ENCODE results near the gene LDLRAD3. TPM values are rescaled to one million over a fixed set of nuclear protein-coding genes. Genes with fewer than 3 reads are reported as not detected.

Gene LDLRAD3
- total and polyA plus RNA-seq, 3 donors from 2014 or later: 7.1 to 14.6 (median 12.0) TPM

GRCh38 chr11:35995681-35996271 is 51.9 kb downstream of the LDLRAD3 start:
- no peak overlapping the region for H3K27ac ChIP-seq
- intact Hi-C loops (cut with DNase I; ENCODE audit: low total_unique reads): no loop called here
- WGBS, 2 donors: 54 to 67% methylated on average over 5 of the region's 5 CpGs
- TF ChIP-seq, protein P1, sequence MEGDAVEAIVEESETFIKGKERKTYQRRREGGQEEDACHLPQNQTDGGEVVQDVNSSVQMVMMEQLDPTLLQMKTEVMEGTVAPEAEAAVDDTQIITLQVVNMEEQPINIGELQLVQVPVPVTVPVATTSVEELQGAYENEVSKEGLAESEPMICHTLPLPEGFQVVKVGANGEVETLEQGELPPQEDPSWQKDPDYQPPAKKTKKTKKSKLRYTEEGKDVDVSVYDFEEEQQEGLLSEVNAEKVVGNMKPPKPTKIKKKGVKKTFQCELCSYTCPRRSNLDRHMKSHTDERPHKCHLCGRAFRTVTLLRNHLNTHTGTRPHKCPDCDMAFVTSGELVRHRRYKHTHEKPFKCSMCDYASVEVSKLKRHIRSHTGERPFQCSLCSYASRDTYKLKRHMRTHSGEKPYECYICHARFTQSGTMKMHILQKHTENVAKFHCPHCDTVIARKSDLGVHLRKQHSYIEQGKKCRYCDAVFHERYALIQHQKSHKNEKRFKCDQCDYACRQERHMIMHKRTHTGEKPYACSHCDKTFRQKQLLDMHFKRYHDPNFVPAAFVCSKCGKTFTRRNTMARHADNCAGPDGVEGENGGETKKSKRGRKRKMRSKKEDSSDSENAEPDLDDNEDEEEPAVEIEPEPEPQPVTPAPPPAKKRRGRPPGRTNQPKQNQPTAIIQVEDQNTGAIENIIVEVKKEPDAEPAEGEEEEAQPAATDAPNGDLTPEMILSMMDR (IDR thresholded peaks at IDR 0.05): no peak
- no peak for TF ChIP-seq POLR2A (IDR thresholded peaks at IDR 0.05)
- no peaks in the 10 kb centered on the region for H3K9me3 ChIP-seq
- no peaks in the 10 kb centered on the region for H3K4me1 ChIP-seq
- no peaks in the 10 kb centered on the region for H3K27me3 ChIP-seq
- no peak overlapping the region for H3K4me3 ChIP-seq
- H3K36me3 ChIP-seq (ENCODE audit: low read depth, missing control alignments): no peaks in the 10 kb centered on the region
- no peak for DNase-seq

DNA sequence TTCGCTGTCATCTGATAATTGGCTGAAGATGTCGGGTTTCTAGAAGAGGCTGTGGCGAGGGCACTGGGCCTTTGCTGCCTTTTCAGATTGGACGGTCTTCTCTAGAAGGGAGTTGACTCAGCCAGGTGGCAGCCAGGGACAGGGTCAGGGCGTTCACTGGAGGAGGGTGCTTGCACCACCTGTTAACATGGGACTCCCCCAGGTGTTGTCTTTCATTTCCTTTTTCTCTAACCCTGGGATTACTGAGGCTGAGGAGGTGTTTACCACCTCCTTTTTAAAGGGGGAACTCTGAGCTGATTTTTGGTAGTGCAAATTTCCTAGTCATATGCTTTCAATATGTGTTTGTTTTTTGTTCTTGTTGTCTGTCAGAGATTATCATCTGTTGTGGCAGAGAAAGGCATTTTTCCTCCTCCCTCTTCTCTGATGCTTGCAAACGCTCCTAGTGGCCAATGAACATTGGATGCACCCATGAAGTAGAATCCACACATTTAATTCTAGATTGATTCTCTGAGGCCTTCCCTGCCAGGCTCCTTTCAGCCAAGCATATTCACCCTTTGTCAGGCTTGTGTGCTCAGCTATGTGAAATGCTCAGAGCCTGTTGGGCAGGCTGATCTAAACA is 54.1 kb downstream of the LDLRAD3 start:
- Histone ChIP-seq H3K9me3 (no peaks in the 10 kb centered on the region), H3K4me3 (no peak overlapping the region), H3K27ac (no peak overlapping the region), H3K27me3 (no peaks in the 10 kb centered on the region), H3K4me1 (no peaks in the 10 kb centered on the region), H3K36me3 (ENCODE audit: low read depth, missing control alignments) (no peaks in the 10 kb centered on the region)
- TF ChIP-seq, protein P1 (IDR thresholded peaks at IDR 0.05): no peak
- no peak for TF ChIP-seq POLR2A (IDR thresholded peaks at IDR 0.05)
- 77 to 88% methylated on average over 6 of the region's 6 CpGs for WGBS, 2 donors
- DNase-seq: no peak
- intact Hi-C loops (cut with DNase I; ENCODE audit: low total_unique reads): no loop called here

DNA sequence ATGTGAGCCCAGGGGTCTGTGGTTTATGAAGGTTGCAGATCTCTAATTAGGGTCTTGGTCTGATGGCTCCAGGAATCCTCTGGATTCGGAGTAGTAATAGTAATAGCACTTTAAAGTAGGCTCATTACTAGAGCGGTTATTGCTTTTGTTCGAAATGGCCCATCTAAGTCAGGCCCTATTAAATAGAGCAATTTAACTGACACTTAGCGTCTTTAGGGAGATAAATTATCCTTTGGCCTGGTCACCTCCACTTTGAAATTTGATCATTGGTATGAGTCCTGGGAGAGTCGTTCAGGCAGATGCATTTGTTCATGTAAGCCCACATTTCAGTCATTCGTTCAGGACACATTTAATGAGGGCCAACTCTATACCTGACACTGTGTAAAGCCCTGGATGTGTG is 54.8 kb downstream of the LDLRAD3 start:
- intact Hi-C loops (cut with DNase I; ENCODE audit: low total_unique reads): no loop called here
- 81 to 89% methylated on average over 6 of the region's 6 CpGs for WGBS, 2 donors
- no peak overlapping the region for H3K27ac ChIP-seq
- no peak for DNase-seq
- H3K36me3 ChIP-seq (ENCODE audit: low read depth, missing control alignments): no peaks in the 10 kb centered on the region
- H3K9me3 ChIP-seq: no peaks in the 10 kb centered on the region
- no peak for TF ChIP-seq POLR2A (IDR thresholded peaks at IDR 0.05)
- TF ChIP-seq, protein P1 (IDR thresholded peaks at IDR 0.05): no peak
- no peaks in the 10 kb centered on the region for H3K27me3 ChIP-seq
- H3K4me1 ChIP-seq: no peaks in the 10 kb centered on the region
- H3K4me3 ChIP-seq: no peak overlapping the region

- H3K27ac ChIP-seq: no peak overlapping the region
- intact Hi-C loops (cut with DNase I; ENCODE audit: low total_unique reads): no loop called here
- no peak overlapping the region for H3K4me3 ChIP-seq
- DNase-seq: no peak
- no peaks in the 10 kb centered on the region for H3K4me1 ChIP-seq
- no peaks in the 10 kb centered on the region for H3K36me3 ChIP-seq (ENCODE audit: low read depth, missing control alignments)
- H3K9me3 ChIP-seq: no peaks in the 10 kb centered on the region
- H3K27me3 ChIP-seq: no peaks in the 10 kb centered on the region
- WGBS, 2 donors: 88 to 91% methylated on average over 6 of the region's 6 CpGs
- no peak for TF ChIP-seq POLR2A (IDR thresholded peaks at IDR 0.05)
- TF ChIP-seq, protein P1 (IDR thresholded peaks at IDR 0.05): no peak
Measured at GRCh38 chr11:36000616-36001190, 56.8 kb downstream of the LDLRAD3 start.
